ENCODE results near the gene GIMAP5.
A peak's percentile ranks its signal among the peaks of the same experiment; 100 is the strongest.
"Not testable (repeated sequence)": the region's sequence is repeated elsewhere in the genome, so short reads cannot be mapped to it uniquely, and the experiment has no call there.

GIMAP5 gene

GRCh38 chr7:150766334-150766709, 29.1 kb downstream of the GIMAP5 start:
- DNase-seq, result no peak

- DNase-seq, result no peak
Measured at GRCh38 chr7:150769768-150770167, 32.5 kb downstream of the GIMAP5 start.

DNA sequence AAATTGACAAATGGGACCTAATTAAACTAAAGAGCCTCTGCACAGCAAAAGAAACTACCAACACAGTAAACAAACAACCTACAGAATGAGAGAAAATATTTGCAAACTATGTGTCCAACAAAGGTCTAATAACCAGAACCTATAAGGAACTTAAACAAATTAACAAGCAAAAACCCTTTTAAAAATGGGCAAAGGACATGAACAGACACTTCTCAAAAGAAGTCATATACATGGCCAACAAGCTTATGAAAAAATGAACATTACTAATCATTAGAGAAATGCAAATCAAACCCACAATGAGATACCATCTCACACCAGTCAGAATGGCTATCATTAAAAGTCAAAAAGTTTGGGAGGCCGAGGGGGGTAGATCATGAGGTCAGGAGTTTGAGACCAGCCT, 36.9 kb downstream of the GIMAP5 start:
- DNase-seq, result not testable (repeated sequence)

- no peak for DNase-seq
Measured at GRCh38 chr7:150778014-150778737, 41.0 kb downstream of the GIMAP5 start.

DNA sequence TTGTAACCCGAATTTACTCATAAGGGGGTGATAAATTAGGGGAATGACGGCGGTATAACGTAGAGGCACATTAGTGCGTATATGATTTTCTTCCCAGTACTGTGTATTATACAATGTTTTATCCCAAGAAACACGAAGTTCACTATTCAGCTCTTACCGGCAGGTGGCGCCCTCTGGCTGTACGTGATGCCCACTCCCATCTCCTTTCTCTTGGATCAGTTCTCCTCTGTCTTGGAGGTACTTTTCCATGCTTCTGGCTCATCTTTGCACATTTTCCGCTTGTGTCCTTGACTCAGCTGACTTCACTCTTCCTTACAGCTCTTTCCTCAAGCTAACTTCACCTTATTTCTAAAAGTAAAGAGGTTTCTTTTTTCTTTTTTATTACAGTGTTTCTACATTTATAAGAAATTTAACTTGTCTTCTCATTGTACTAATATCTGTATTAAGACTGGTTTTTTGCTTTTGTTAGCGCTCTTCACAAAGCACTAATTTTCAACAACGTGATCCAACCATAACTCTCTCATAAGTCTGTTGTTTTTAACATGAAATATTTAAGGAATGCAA, 41.6 kb downstream of the GIMAP5 start:
- DNase-seq, result peak in 45 of 56 donors; percentile 12 to 89 (median 50)

DNA sequence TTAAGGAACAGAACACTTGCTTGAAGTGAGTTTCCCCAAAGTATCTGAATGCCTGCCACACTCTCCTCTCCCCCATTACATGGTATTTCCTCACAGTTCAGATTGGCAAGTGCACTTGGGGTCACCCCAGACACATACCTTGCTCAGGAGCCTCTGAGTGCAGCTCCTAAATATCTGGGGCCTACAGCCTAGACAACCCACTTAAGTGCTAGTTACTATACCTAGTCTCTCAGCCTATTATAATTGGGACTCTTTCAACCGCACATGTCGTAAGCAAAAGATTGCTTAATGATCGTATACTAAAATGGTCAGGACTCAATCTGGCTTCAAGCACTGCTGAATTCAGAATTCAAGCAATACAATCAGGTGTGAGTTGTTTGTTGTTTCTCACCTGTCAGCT, 43.1 kb downstream of the GIMAP5 start:
- no peak for DNase-seq

GRCh38 chr7:150781103-150781502, 43.9 kb downstream of the GIMAP5 start:
- DNase-seq, result no peak

- DNase-seq, result no peak
Measured at GRCh38 chr7:150781961-150782360, 44.7 kb downstream of the GIMAP5 start.

DNA sequence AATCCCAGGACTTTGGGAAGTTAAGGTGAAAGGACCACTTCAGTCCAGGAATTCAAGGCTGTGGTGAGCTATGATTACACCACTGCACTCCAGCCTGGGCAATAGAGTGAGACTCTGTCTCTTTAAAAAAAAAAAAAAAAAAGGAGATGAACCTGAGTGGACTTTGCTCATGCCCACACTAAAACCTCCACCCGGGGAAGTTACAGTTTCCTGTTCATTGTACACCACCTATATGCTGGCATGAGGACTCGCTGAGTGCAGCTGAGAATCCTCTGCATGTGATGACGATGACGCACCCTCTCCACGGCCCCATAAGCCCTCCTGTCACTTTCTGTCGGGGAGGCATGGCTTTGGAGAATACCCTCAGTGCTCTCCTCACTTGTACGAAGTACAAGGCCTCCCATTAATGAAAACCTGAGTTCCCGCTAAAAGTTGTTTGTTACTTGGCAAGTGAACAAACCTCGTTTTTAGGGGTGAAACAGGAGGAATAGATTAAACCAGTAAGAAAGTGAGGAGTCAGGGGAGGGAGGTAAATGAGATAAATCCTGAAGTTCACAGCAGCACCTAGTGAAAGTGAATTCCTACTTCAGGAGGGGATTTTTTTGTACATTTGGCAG, 47.0 kb downstream of the GIMAP5 start:
- DNase-seq, result no peak

DNA sequence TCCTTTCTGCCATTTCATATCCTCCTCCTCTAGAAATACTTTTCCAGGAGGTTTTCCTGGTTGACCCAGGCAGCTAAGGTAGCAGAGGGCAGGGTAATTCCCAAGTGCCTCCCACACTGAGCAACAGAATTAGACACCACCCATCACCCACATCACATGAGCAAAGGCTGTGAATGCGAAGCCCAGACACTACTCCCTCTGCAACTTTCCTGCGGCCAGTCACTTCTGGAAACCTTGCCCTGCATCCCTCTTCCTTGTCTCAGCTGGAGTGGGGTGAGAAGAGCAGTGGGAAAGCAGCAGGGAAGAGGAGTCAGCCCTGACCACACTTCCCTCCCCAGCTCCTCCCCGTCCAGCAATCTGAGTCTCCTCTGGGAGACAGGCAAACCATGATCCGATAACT, 47.7 kb downstream of the GIMAP5 start:
- no peak for DNase-seq

DNA sequence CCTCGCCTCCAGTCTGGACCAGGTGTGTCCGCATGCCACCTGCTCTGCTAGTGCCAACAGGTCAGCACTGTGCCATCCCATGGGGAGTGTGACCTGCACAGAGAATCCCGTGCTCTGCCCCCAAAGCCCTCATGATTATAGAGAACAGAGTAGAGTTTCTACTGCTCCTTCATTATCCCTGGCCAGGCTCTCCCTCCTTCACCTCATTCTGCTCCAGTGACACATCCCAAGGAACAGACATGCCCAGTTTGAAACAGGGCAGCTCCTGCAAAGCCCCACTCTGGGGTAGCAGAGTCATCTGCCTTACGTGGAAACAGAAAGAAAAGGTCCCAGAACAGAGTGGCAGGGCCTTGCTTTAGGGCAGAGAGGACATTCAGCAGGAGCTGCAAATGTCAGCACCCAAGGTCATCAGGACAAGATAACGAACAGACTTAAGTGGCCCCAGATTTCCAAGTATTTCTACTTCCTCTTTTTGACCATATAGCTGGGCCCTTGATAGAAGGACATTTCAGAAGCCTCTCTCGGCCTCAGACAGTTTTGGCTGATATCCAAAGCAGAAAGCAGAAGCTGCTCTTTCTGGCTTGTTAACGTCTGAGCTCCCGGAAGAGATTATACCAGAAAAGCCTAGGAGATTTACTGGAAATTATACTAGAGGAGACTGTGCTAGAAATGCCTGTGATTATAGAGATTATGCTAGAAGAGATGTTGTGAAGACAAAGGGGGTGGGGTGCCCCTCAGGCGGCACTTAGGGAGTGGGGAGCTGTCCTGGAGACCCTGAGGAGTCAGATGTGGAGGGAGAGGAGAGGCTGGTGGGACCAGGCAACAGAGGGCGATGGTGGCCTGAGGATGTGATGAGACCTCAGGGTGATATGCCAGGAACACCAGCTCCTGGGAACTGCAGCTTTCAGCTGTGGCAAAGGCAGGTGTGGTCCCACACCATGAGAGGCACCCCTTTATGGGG, 50.4 kb downstream of the GIMAP5 start:
- DNase-seq, result peak in 2 of 56 donors; percentile 15 to 18

DNA sequence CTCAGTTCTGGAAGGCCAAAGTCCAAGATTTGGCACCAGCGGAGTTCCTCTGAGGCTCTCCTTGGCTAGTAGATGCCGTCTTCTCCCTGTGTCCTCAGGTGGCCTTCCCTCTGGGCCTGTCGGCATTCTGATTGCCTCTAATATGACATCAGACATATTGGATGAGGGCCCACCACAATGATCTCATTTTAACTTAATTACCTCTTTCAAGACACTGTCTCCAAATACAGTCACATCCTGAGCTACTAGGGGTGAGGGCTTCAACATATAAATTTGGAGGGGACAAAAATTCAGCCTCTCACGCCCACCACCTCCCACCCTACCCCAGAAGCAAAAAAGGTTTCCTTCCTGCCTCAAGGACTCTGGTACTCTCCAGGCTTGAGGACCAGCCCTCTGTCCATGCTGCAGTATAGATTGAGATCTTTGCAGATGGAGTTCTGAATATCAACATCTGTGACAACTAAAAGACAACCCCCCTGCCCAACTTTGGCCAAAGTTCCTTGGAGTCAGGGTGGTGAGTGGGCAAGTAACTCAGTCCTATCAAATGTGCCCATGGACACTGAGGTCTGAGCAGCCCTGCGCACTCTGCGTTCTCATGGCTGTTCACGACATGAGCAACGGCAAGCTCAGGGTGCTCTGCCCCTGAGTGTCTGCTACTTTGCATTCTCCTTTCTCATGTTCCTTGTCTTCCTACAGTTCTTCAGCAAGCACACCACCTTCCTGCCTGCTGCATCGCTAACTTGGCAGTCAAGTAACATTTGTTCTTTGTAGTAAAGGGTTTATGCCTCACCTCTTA, 51.5 kb downstream of the GIMAP5 start:
- DNase-seq, result no peak

DNA sequence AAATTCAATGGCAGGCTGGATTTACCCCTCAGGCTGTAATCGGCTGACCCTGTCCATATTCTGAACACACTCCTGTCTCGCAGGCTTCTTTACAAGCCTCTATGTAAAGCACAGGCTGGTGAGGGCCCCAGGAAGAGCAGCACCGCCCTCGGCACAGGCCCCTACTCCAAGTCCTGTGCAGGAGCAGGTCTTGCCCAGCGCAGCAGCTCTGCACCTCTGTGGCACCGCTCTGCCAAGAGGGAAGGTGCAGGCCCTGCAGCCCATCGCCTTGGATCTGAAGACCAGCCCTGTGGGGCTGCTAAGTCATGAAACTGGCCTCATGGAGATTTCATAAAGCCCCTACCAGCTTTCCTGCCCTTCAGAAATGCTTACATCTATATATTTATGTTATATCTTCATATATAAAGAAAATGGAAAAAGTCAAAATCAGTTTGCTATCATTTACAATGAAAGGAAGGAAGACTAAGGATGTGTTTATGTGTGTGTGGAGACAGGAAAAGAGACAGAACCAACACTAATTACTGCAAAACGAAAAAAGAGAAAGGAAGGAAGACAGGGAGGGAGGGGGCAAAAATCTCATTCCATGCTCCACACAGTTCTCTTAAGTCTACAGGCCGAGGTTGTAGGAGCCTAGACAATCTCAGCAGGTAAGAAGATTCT, 53.3 kb downstream of the GIMAP5 start:
- no peak for DNase-seq

DNA sequence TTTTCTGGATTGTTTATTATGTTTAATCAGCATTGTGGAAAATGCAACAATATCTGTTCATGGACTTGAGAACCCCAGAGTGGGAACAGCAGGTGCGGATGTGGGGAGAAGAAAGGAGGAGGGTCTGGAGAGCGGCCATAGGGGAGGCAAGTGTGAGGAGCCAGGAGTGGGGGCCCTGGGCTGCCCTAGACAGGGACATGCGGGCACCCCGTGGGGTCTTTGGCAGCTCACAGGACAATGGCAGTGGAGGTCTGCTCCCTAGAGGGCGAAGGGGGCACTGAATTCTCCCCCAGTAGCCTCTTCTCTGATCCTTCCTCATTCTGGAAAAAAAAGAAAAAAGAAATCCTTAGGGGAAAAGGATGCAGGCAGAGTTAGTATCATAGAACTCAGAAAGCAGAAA, 54.1 kb downstream of the GIMAP5 start:
- DNase-seq, result no peak

- DNase-seq, result no peak
Measured at GRCh38 chr7:150791746-150792452, 54.7 kb downstream of the GIMAP5 start.

Data from amygdala (tissue), 56 donors.